Measurements from ENCODE around the gene ZNF277. TPM values are rescaled to one million over a fixed set of nuclear protein-coding genes. Genes with fewer than 3 reads are reported as not detected.

Gene ZNF277
- total RNA-seq, 2 donors from 2014 or later: 15.9 to 29.8 TPM

DNA sequence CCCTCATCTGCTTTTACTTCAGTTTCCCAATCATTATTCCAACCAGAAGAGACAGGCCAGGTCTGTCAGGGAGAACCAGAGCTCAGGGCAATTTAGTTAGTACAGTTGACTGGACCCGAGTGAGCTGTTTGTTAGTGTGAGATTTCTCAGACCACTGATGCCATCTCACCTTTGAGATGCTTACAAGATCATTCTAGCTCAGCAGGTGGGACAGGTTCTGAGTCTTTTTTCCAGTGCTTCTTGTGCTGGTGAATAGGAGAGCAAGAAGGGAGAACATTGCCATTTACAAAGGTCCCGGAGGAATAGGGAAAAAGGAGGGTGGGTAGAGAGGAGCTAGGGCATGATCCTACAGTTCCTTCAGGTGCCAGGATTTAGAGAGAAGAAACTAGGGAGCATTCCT, 131.4 kb downstream of the ZNF277 start:
- DNase-seq (ENCODE audit: low spot score): no peak
- Histone ChIP-seq H3K36me3 (peaks cover 37% of the 10 kb centered on the region), H3K27ac (no peak overlapping the region), H3K4me1 (no peaks in the 10 kb centered on the region), H3K27me3 (no peaks in the 10 kb centered on the region), H3K4me3 (no peak overlapping the region), H3K9me3 (no peaks in the 10 kb centered on the region)
- TF ChIP-seq, protein P1, sequence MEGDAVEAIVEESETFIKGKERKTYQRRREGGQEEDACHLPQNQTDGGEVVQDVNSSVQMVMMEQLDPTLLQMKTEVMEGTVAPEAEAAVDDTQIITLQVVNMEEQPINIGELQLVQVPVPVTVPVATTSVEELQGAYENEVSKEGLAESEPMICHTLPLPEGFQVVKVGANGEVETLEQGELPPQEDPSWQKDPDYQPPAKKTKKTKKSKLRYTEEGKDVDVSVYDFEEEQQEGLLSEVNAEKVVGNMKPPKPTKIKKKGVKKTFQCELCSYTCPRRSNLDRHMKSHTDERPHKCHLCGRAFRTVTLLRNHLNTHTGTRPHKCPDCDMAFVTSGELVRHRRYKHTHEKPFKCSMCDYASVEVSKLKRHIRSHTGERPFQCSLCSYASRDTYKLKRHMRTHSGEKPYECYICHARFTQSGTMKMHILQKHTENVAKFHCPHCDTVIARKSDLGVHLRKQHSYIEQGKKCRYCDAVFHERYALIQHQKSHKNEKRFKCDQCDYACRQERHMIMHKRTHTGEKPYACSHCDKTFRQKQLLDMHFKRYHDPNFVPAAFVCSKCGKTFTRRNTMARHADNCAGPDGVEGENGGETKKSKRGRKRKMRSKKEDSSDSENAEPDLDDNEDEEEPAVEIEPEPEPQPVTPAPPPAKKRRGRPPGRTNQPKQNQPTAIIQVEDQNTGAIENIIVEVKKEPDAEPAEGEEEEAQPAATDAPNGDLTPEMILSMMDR (IDR thresholded peaks at IDR 0.05): no peak

DNA sequence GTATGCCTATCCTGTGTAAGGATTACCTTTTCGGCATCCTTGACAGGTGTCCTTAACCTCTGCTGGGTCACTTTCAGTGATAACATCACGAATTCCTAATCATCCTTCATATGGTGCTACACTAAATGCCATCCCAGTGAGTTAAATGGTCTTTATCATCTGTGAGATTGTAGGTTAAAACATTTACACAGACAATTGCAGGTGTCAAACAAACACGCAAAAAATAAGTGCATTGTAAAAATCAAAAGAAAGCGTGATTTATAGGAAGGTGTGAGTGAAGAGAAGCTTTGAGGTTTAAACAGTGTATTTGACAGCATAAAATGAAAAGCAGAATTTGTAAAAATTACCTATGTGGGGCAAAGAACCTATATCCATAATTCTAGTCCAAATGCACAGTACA, 132.3 kb downstream of the ZNF277 start:
- no peak for DNase-seq (ENCODE audit: low spot score)
- no peak overlapping the region for H3K27ac ChIP-seq
- H3K9me3 ChIP-seq: no peaks in the 10 kb centered on the region
- no peaks in the 10 kb centered on the region for H3K4me1 ChIP-seq
- peaks cover 41% of the 10 kb centered on the region for H3K36me3 ChIP-seq
- no peak overlapping the region for H3K4me3 ChIP-seq
- no peaks in the 10 kb centered on the region for H3K27me3 ChIP-seq
- TF ChIP-seq, protein P1 (IDR thresholded peaks at IDR 0.05): no peak

DNA sequence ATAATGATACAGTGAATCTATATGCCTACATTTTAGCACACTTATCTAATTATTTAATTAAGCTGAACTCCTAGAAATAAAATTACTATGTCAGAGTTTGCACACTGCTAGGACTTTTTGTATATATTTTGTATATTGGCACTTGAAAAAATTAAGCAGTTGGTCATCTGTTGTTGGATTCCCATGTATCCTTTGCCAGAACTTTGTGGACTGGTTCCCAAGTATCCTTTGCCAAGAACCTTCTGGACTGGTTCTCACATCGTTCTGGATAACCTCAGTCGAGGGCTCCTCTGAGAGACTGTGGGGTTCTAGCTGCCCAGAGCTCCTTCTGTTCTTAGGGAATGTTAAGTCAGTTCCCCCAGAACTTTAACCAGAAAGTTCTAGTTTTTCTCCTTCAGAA, 135.0 kb downstream of the ZNF277 start:
- peaks cover 0 to 5% of the 10 kb centered on the region in 2 donors for H3K4me1 ChIP-seq
- no peak overlapping the region for H3K4me3 ChIP-seq
- no peak for DNase-seq (ENCODE audit: low spot score)
- no peaks in the 10 kb centered on the region for H3K27me3 ChIP-seq
- no peaks in the 10 kb centered on the region for H3K9me3 ChIP-seq
- TF ChIP-seq, protein P1 (IDR thresholded peaks at IDR 0.05): no peak
- H3K36me3 ChIP-seq: peaks cover 41% of the 10 kb centered on the region
- no peak overlapping the region for H3K27ac ChIP-seq

DNA sequence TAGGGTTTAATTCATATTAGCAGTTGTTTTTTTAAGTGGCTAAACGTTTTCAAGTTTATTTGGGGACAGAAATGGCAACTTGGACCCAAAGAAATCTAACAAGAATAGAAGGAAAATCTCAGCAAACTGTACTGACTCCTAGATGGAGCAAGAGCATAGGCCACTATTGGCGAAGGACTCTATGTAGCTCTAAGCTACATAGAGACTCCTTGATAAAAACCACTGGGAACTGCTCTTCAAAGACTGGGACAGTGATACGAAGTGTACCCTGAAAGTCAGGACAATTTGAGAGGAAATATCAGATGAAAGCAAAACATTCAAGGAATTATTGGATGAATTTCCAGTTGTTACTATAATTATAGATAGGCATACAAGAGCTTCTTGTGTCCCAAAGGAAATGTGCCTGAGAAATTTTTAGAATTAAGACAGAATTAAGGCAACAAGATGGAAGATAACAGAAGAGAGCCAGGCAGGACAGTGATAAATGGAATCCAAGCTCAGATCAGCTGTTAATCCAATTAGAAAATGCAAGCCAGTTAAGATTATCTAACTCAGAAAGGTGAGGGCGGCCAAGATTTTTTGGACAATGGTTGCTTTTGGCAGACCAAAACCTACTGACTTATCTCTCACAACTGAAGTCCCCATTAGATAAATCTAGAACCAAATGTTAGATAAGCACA, 140.0 kb downstream of the ZNF277 start:
- DNase-seq (ENCODE audit: low spot score): no peak
- Histone ChIP-seq H3K27ac (no peak overlapping the region), H3K9me3 (no peaks in the 10 kb centered on the region), H3K36me3 (peaks cover 17% of the 10 kb centered on the region), H3K4me1 (peaks cover 0 to 5% of the 10 kb centered on the region in 2 donors), H3K27me3 (no peaks in the 10 kb centered on the region), H3K4me3 (no peak overlapping the region)
- TF ChIP-seq, protein P1 (IDR thresholded peaks at IDR 0.05): no peak

DNA sequence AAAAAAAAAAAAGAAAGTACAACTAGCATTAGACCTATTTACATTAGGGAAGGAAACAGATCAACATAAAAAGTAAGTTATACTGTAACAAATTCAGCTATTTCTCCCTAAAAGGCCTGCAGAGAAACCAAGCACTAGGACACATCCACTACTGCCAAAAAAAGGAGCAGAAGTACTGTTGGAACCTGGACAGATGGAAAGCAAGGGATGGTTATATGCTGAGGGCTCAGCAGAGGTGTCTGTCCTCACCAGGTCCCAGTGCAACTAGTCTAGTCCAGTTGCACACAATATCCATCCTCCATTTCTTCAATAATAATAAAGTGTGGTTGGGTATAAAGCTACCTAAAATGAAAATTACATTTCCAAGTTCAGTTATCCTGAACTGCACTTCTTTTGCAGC, 140.6 kb downstream of the ZNF277 start:
- Histone ChIP-seq H3K9me3 (no peaks in the 10 kb centered on the region), H3K4me3 (no peak overlapping the region), H3K4me1 (peaks cover 0 to 5% of the 10 kb centered on the region in 2 donors), H3K36me3 (peaks cover 15% of the 10 kb centered on the region), H3K27me3 (no peaks in the 10 kb centered on the region), H3K27ac (no peak overlapping the region)
- no peak for DNase-seq (ENCODE audit: low spot score)
- TF ChIP-seq, protein P1 (IDR thresholded peaks at IDR 0.05): no peak

DNA sequence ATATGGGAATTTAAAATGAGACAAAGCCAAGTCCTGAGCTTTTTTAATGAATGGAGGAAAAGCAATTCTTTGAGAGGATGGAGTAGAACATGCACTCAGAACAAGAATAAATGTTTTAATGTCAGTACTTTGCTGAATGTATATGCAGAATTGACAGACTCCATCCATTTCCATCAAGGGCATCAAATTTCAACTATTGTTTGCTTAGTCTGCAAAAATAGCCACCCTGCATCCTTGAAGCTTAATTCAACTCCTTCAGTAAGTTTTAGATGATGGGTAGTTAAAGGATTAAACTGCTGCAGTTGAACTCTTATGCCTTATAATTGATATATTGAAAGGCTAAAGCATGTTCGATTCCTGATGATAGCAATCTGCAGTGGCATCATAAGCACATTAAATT, 144.1 kb downstream of the ZNF277 start:
- no peak overlapping the region for H3K4me3 ChIP-seq
- H3K36me3 ChIP-seq: no peaks in the 10 kb centered on the region
- H3K9me3 ChIP-seq: no peaks in the 10 kb centered on the region
- TF ChIP-seq, protein P1 (IDR thresholded peaks at IDR 0.05): no peak
- no peak for DNase-seq (ENCODE audit: low spot score)
- no peak overlapping the region for H3K27ac ChIP-seq
- no peaks in the 10 kb centered on the region for H3K27me3 ChIP-seq
- H3K4me1 ChIP-seq: peaks cover 0 to 5% of the 10 kb centered on the region in 2 donors

Data from right atrium auricular region (tissue), 2 donors.